Measurements from ENCODE around the gene PCOLCE2.

GRCh38 chr3:142809259-142809658 lies 79.6 kb downstream of the PCOLCE2 start:
- TF ChIP-seq POLR2A (IDR thresholded peaks at IDR 0.05) (no peak), CTCF (IDR thresholded peaks at IDR 0.05) (no peak)
